ENCODE results near the gene HEBP1.

The HEBP1 gene

DNA sequence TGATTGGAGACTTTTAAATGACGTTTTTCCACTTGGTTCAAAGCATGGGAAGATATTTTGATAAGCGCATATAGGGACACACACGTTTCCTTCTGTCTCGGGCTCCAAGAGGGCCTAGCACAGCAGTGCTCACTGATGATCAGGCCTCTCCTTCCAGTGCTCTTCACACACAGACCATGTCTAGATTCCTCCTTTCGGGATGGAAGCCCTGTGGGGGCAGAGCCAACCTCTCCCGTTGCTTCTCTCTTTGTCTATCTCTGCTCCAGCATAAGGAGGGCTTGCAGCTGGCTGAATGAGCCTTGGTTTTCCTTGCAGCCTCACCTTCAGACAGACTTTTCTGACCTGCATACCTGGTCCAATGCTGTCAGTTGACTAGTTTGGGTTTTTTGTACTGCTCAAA lies 70.4 kb downstream of the HEBP1 start:
- H3K4me3 ChIP-seq (ENCODE audit: control insufficient read depth, low read depth, low read length) = no peak overlapping the region
- DNase-seq (ENCODE audit: low read depth) = no peak
- TF ChIP-seq, protein P1, sequence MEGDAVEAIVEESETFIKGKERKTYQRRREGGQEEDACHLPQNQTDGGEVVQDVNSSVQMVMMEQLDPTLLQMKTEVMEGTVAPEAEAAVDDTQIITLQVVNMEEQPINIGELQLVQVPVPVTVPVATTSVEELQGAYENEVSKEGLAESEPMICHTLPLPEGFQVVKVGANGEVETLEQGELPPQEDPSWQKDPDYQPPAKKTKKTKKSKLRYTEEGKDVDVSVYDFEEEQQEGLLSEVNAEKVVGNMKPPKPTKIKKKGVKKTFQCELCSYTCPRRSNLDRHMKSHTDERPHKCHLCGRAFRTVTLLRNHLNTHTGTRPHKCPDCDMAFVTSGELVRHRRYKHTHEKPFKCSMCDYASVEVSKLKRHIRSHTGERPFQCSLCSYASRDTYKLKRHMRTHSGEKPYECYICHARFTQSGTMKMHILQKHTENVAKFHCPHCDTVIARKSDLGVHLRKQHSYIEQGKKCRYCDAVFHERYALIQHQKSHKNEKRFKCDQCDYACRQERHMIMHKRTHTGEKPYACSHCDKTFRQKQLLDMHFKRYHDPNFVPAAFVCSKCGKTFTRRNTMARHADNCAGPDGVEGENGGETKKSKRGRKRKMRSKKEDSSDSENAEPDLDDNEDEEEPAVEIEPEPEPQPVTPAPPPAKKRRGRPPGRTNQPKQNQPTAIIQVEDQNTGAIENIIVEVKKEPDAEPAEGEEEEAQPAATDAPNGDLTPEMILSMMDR (IDR thresholded peaks at IDR 0.05; ENCODE audit: control insufficient read depth, insufficient read depth, low read depth, low read length, missing control alignments) = no peak

GRCh38 chr12:12927211-12928079 lies 72.6 kb downstream of the HEBP1 start:
- no peak overlapping the region for H3K4me3 ChIP-seq (ENCODE audit: control insufficient read depth, low read depth, low read length)
- TF ChIP-seq, protein P1 (IDR thresholded peaks at IDR 0.05; ENCODE audit: control insufficient read depth, insufficient read depth, low read depth, low read length, missing control alignments) = no peak
- DNase-seq (ENCODE audit: low read depth) = no peak

GRCh38 chr12:12926571-12927071 lies 73.4 kb downstream of the HEBP1 start:
- H3K4me3 ChIP-seq (ENCODE audit: control insufficient read depth, low read depth, low read length) = no peak overlapping the region
- no peak for DNase-seq (ENCODE audit: low read depth)
- TF ChIP-seq, protein P1 (IDR thresholded peaks at IDR 0.05; ENCODE audit: control insufficient read depth, insufficient read depth, low read depth, low read length, missing control alignments) = no peak

DNA sequence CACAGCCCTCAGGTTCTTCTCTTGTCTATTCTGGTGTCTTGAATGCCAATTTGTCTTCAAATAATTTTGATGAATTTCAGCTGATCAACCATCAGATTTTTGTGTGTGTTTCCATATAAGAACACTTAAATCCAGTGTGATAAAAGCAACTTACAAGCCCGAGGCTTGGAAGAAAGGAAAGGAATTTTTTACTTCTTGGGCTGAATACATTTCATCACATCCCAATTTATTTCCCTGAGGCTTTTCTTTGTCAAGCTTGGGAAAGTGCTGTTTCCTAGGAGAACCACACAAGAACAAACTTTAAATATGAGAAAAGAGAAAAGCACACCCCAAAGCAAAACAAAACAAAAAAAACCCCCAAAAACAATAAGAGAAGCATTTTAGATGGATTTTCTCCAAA lies 74.7 kb downstream of the HEBP1 start:
- TF ChIP-seq, protein P1 (IDR thresholded peaks at IDR 0.05; ENCODE audit: control insufficient read depth, insufficient read depth, low read depth, low read length, missing control alignments) = no peak
- no peak overlapping the region for H3K4me3 ChIP-seq (ENCODE audit: control insufficient read depth, low read depth, low read length)
- no peak for DNase-seq (ENCODE audit: low read depth)

Measured in AG09309 (cell line).